ENCODE measurements around the gene BPIFB3. TPM values are rescaled to one million over a fixed set of nuclear protein-coding genes. Genes with fewer than 3 reads are reported as not detected.

Gene BPIFB3
- total and polyA plus RNA-seq, 2 experiments from 2014 or later, result not detected

GRCh38 chr20:33071198-33071597 is 17.5 kb downstream of the BPIFB3 start (continued):
- TF ChIP-seq ZNF462 (CRISPR knock-in tag; IDR thresholded peaks at IDR 0.05) (no peak), ETS1 (IDR thresholded peaks at IDR 0.05) (no peak), EZH2phosphoT487 (IDR thresholded peaks at IDR 0.05; ENCODE audit: unreplicated experiment) (no peak)

- Histone ChIP-seq H3K4me2 (no peak overlapping the region), H2AFZ (no peak overlapping the region), H3F3A (replicated peaks; ENCODE audit: low read depth) (no peaks in the 10 kb centered on the region), H3K79me2 (replicated peaks; ENCODE audit: insufficient read depth) (no peaks in the 10 kb centered on the region), H3K4me3 (no peak overlapping the region), H3K27ac (ENCODE audit: low read depth) (no peak overlapping the region), H3K9me2 (ENCODE audit: insufficient read depth) (no peaks in the 10 kb centered on the region), H4K20me1 (replicated peaks; ENCODE audit: insufficient read depth) (no peaks in the 10 kb centered on the region), H3K27me3 (ENCODE audit: insufficient read depth) (no peaks in the 10 kb centered on the region), H3K4me1 (ENCODE audit: insufficient read depth) (no peaks in the 10 kb centered on the region), H3K36me3 (ENCODE audit: insufficient read depth) (no peaks in the 10 kb centered on the region)
- no peaks in the 10 kb centered on the region for H3K4me1 Mint-ChIP-seq
- H3K27ac Mint-ChIP-seq, result no peak overlapping the region
- no peaks in the 10 kb centered on the region; the same call in 2 of the 3 replicates for H3K36me3 Mint-ChIP-seq (ENCODE audit: low read depth)
- no peak overlapping the region for H3K4me3 Mint-ChIP-seq
- DNase-seq (ENCODE audit: low spot score) (no peak), ATAC-seq (no peak)
- H3K9me3 Mint-ChIP-seq, result no peaks in the 10 kb centered on the region; the same call in 2 of the 3 replicates
- H3K27me3 Mint-ChIP-seq (ENCODE audit: insufficient read depth, low read depth, poor library complexity), result peaks cover 6% of the 10 kb centered on the region
- TF ChIP-seq REST (IDR thresholded peaks at IDR 0.05; ENCODE audit: unreplicated experiment) (no peak), NANOG (IDR thresholded peaks at IDR 0.05; ENCODE audit: borderline replicate concordance) (no peak), CTCF (conservative IDR thresholded peaks at IDR 0.05; ENCODE audit: low read depth in 2 of 2) (no peak), STAT1 (IDR thresholded peaks at IDR 0.05; ENCODE audit: unreplicated experiment) (no peak), CREB1 (CRISPR knock-in tag; IDR thresholded peaks at IDR 0.05; ENCODE audit: low read depth) (no peak), ETS1 (IDR thresholded peaks at IDR 0.05) (no peak), POLR2AphosphoS5 (IDR thresholded peaks at IDR 0.05; ENCODE audit: low read depth) (no peak), ZNF114 (CRISPR knock-in tag; IDR thresholded peaks at IDR 0.05) (no peak), EZH2phosphoT487 (IDR thresholded peaks at IDR 0.05; ENCODE audit: unreplicated experiment) (no peak)
Measured at GRCh38 chr20:33072362-33072761, 18.7 kb downstream of the BPIFB3 start.

Data from GM23338 (cell line).